GM19238 (cell line): ENCODE results near the gene SLC35G1.

Experiments used
- DNase-seq: peaks from one replicate; pipeline ENCODE4 v3.0.0; 2011; ENCODE audit warnings: low spot score; ENCODE audit not compliant: insufficient read length

The SLC35G1 gene, protein sequence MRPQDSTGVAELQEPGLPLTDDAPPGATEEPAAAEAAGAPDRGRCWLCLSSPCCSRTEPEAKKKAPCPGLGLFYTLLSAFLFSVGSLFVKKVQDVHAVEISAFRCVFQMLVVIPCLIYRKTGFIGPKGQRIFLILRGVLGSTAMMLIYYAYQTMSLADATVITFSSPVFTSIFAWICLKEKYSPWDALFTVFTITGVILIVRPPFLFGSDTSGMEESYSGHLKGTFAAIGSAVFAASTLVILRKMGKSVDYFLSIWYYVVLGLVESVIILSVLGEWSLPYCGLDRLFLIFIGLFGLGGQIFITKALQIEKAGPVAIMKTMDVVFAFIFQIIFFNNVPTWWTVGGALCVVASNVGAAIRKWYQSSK

GRCh38 chr10:93893646-93894515 lies at the start of gene SLC35G1:
SLC35G1 (plus strand) TSS chr10:93893978; CDS start chr10:93894034, 56 bp downstream.
- DNase-seq = peak; percentile 85

GRCh38 chr10:93844979-93845626 lies 48.7 kb upstream of the SLC35G1 start:
- no peak for DNase-seq

DNA sequence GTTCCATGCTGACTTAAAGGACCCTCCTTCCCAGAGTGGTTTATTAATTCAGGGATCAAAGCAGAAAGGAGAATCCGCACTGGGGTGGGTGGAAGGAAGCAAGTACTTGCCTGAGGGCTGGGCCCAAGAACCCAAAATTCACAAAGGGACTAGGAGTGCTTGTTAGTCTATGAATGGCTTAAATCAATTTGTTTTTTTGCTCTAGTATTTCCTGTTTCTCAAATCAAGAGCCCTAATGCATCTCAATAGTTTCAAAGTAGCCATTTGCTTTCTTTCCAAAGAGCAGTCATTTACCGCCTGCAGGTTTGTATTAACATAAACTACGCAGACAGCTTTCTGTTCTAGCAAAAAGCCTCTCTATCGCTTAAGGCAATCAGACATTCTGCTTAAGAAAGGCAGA lies 44.2 kb upstream of the SLC35G1 start:
- DNase-seq = no peak

GRCh38 chr10:93850031-93851015 lies 43.5 kb upstream of the SLC35G1 start:
- no peak for DNase-seq

DNA sequence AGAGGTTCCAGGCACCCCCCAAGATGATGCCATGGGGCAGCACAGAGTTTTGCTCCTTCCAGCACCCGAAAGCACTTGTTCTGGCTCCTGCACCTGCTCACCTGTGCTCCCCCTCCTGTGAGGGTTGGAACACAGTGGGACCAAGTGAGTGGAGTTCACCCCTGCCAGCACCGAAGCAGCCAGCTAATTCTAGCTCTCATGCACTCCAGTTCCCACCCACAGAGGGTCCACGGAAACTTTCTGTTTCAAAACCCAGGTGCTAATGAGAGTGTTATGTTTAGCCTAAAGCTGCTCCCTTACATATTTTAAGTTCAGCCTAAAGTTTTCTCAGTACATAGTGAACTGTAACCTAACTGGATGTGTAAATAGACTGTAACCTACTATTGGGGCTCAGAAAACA lies 42.6 kb upstream of the SLC35G1 start:
- no peak for DNase-seq

- no peak for DNase-seq
These were observed 41.2 kb upstream of the SLC35G1 start for GRCh38 chr10:93852476-93853095.

GRCh38 chr10:93854975-93855374 lies 38.8 kb upstream of the SLC35G1 start:
- no peak for DNase-seq

GRCh38 chr10:93856349-93857145 lies 37.2 kb upstream of the SLC35G1 start:
- DNase-seq = no peak

DNA sequence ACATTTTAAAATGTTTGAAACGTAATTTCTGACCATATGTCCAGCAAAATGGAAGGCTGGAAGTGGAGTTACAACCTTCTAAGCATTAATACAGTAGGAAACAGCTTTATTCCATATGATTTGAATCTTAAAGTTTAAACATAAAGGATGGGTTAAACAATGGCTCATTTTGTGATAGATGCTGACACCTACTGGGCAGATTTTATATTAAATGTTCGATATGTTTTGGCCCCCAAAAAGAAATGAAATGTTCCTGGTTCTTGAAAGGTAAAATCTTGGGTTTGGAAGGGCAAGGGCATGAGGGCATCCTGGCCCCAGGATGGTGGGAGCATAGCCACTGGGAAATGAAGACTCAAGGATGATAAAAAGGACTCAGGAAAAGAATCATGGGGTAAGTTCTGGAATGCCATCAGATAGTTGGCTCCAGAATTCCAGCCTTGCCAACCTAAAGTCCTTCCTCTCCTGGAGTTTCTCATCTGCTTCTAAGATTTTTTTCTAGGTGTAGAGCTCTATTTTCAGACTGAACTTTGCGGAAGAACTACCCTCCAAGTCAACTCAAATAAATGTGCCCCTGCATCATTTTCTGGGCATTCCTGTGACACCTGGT lies 34.6 kb upstream of the SLC35G1 start:
- DNase-seq = no peak

GRCh38 chr10:93861825-93862224 lies 32.0 kb upstream of the SLC35G1 start:
- DNase-seq = no peak

DNA sequence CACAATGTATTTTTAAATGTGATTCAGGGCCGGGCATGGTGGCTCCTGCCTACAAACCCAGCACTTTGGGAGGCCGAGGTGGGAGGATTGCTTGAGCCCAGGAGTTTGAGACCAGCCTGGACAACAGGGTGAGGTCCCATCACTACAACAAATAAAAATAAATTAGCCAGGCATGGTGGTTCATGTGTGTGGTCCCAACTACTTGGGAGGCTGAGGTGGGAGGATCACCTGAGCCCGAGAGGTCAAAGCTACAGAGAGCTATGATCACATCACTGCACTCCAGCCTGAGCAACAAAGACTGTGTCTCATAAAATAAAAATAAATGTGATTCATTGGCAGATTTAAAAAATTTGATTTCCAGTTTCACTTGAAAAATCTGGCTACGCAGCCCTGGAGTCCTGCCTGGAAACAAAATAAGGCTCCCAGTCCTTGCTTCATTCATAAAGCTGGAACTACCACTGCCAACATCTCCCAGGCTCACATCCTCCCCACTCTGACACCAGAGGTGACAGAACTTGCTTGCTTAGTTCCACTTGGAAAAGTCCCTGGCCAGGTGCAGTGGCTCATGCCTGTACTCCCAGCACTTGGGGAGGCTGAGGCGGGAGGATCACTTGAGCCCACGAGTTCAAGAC lies 27.9 kb upstream of the SLC35G1 start:
- DNase-seq = no peak

DNA sequence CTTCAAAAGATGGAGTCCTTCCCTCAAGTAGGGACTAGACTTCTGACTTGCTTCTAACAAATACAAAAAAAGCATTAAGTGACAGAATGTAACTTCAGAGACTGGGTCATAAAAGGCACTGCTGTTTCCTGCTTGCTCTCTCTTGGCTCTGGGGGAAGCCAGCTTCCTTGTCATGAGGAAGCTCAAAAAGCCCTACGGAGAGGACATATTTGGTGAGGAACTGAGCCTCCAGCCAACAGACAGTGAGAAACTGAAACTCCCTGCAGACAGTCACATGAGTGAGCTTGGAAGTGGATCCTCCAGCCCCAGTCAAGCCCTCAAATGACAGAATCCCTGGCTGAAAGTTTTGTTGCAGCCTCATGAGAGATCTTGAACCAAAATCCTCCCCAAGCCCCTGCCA lies 26.3 kb upstream of the SLC35G1 start:
- no peak for DNase-seq

DNA sequence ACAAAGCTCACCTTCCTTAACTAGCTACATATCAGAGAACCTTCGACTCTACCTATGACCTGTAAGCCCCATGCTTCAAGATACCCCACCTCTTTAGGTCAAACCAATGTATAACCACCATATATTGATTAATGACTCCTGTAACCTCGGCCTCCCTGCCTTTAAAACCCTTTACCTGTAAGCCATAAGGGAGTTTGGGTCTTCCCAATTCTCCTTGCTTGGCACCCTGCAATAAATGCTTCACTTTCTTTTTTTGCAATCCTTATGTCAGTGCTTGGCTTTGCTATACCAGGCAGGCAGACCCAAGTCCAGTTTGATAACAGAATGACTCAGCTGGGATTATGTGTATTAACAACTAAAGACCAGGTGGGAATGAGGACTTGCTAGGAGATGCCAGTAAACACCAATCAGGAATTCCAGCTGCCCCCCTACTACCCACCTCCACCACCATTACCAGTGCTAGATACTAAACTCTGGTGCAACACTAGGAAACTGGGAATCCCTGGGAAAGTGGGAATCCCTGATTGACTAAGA lies 22.0 kb upstream of the SLC35G1 start:
- no peak for DNase-seq

GRCh38 chr10:93872375-93873158 lies 21.2 kb upstream of the SLC35G1 start:
- DNase-seq = no peak

DNA sequence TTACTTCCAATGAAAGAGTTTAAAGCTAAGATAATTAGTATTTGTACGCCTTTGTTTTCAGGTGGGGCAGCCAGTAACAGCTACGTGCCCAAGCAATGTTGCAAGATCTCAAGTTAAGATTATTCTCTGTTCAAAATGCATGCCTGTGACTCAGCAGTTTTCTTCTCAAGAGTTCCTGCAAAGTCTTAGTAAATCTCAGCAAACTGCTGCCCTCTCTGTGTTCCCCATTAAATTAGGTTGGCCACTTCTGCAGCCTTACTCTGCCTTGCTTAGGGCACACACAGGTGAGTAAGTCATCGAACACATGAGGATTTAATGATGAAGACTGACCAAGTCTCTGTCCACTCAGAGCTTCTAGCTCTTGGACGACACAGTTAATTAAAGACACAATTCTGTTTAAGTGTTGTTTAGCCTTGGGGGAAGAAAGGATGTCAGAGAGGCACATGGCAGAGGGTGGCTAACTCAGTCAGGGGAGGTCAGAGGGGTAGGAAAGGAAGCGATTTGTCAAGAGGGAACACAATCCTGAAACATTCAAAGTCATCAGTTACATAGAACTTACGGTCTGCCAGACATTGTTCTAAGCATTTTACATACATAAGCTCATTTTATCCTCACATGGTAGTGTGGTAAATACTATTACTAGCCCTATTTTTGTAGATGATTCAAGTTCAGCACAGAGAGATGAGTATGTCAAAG lies 20.2 kb upstream of the SLC35G1 start:
- no peak for DNase-seq

DNA sequence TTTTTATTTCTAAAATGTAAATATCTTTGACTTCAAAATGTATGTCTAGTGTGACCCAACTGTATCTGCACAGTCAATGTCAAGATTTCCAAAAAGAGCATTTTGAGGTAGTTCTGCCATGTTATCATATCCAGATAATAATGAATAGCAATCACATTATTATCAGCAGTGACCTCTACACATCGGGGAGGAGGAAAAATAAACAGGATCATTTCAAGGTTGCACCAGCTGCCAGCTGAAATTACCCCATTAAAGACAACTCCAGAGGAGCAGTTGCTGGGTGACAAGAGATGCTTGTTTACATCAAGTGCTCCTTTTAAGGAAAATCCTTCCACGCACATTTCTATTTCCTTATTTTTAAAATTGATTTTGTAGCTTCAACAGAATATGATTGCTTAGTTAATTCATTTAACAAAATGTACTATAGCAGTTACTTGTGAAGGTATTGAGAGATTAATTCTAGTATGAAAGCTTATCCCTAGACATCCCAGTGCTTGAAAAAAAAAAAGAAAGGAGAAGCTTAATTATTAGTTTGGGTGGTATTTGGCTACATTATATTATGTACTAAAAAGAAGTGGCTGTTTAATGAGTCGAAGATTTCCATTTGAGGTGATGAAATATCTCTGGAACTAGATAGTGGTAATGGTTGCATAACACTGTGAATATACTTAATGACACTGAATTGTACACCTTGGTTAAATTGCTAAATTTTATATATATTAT lies 19.3 kb upstream of the SLC35G1 start:
- DNase-seq = no peak
